Activated CD4-positive, alpha-beta T cell treated with anti-CD3 and anti-CD28 coated beads, Interleukin-2, amount 10 ng/mL, durations not matched to agents 7 days and 5 days (primary cell): ENCODE measurements around the gene GGT6. TPM values are rescaled to one million over a fixed set of nuclear protein-coding genes. Genes with fewer than 3 reads are reported as not detected.
A peak's percentile ranks its signal among the peaks of the same experiment; 100 is the strongest.

Experiments
- CTCF ChIA-PET: fragments of 350-600 bp; sonication (Branson Sonifier 250); formaldehyde crosslinking; loops from one replicate; lab custom pipeline; 2021; ENCODE audit warnings: antibody characterized with exemption; lab: Charles Lee
- POLR2A ChIA-PET: fragments of 350-600 bp; sonication (Branson Sonifier 250); formaldehyde crosslinking; loops from one replicate; lab custom pipeline; 2021; ENCODE audit warnings: antibody characterized with exemption; lab: Charles Lee
- DNase-seq: peaks from one replicate; pipeline ENCODE4 v3.0.0-alpha.2; 2020
- H3K27ac Mint-ChIP-seq: one replicate; pipeline ENCODE4 v1.8.0; 2021; ENCODE audit warnings: mild to moderate bottlenecking, moderate library complexity, mixed read lengths
- H3K27me3 Mint-ChIP-seq: one replicate; pipeline ENCODE4 v1.8.0; 2021; ENCODE audit warnings: mixed read lengths
- H3K36me3 Mint-ChIP-seq: one replicate; pipeline ENCODE4 v1.8.0; 2021; ENCODE audit warnings: low read depth, mixed read lengths
- H3K4me1 Mint-ChIP-seq: one replicate; pipeline ENCODE4 v1.8.0; 2021; ENCODE audit warnings: mixed read lengths
- H3K4me3 Mint-ChIP-seq: one replicate; pipeline ENCODE4 v1.8.0; 2021; ENCODE audit warnings: mild to moderate bottlenecking, moderate library complexity, mixed read lengths
- H3K9me3 Mint-ChIP-seq: one replicate; pipeline ENCODE4 v1.8.0; 2021; ENCODE audit warnings: mixed read lengths
- total RNA-seq, 2 experiments: library from RNA; stranded (reverse); gene quantifications; one replicate each; pipeline ENCODE4 v1.2.3, GENCODE V29; 2021

The GGT6 gene
- total RNA-seq, 2 experiments from 2014 or later = not detected

DNA sequence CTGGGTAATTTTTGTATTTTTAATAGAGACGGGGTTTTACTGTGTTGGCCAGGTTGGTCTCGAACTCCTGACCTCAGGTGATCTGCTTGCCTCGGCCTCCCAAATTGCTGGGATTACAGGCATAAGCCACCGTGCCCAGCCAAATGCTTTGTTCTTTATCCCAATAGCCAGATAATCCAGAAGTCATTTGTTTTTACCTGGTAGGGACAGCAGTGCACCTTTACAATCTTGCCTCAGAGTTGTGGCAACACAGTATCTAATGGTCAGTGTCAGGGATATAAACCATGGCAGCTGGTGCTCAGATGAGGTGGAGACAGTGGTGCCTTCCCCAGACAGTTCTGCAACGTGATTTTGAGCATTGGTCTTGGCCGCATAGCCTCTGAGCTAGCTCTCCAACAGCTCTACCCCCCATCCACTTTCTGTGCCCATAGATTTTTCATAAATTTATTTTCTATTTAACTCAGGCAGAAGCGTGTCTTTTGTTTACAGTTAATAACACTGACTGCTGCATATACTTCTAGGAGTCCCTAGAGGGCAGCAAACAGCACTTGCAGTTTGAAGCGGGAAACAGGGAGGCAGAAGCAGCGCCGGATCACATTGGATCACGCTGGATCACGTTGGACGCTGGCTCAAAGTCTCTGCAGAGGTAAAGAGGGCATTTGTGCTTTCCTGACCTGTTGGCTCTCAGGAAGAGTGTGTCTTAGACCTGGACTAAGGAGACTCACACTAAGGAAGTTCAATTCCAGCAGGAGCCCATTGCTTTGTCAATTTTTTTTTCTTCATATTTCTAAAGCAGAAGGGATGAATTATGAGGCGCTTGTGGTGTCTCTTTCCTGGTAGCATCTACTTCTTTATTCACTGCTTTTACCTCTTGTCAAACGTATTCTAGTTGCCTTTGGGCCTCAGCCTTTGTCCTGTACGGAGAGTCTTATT is 5.1 kb upstream of the GGT6 start:
- Mint-ChIP-seq H3K36me3 (peaks cover 2% of the 10 kb centered on the region), H3K27ac (peak overlapping the region; percentile 66), H3K9me3 (no peaks in the 10 kb centered on the region), H3K4me3 (peak overlapping the region; percentile 45), H3K4me1 (peaks cover 39% of the 10 kb centered on the region), H3K27me3 (peaks cover 4% of the 10 kb centered on the region)
- POLR2A ChIA-PET = no interaction called here
- CTCF ChIA-PET = interaction anchor here (0.6 to 2.0 kb wide), 9 partner anchors 8 to 217 kb away, joined by 3 to 7 read pairs (median 3); partner anchors contain the start of genes ARRB2 and MYBBP1A
- peak; percentile 72 for DNase-seq

- ChIA-PET CTCF (interaction anchor here (0.6 to 1.9 kb wide), 4 partner anchors 9 to 59 kb away, joined by 3 to 6 read pairs (median 4); no protein-coding TSS in a partner anchor), POLR2A (no interaction called here)
- Mint-ChIP-seq H3K4me1 (peaks cover 39% of the 10 kb centered on the region), H3K36me3 (peaks cover 2% of the 10 kb centered on the region), H3K27ac (peak overlapping the region; percentile 84), H3K4me3 (no peak overlapping the region), H3K9me3 (no peaks in the 10 kb centered on the region), H3K27me3 (peaks cover 4% of the 10 kb centered on the region)
- no peak for DNase-seq
Measured at GRCh38 chr17:4562015-4562969, 1.9 kb upstream of the GGT6 start.

DNA sequence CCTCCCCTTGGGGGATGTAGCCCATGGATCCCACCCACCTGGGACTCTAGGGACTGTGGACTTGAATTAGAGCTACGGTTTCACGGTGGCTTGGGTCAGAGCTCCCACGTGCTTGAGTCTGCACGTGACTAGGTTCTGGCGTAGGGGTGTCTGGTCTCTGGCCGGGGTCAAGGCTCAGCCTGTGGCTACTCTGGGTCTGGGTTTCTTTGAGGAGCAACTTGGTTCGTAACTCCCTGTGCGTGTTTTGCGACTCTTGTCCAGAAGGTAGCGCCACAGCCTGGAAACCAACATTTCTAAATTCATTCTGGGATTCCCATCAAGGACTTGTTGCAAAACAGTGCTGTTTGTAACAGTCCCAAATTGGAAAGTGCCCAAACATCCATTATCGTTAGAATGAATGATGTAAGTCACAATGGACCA is 470 bp upstream of the GGT6 start:
- POLR2A ChIA-PET = no interaction called here
- no peaks in the 10 kb centered on the region for H3K9me3 Mint-ChIP-seq

GRCh38 chr17:4559966-4560365 is 411 bp downstream of the GGT6 start:
- CTCF ChIA-PET = interaction anchor here (0.6 to 2.3 kb wide), 4 partner anchors 10 to 339 kb away, joined by 3 to 5 read pairs (median 3); no protein-coding TSS in a partner anchor
- no peak for DNase-seq
- Mint-ChIP-seq H3K4me1 (peaks cover 42% of the 10 kb centered on the region), H3K9me3 (no peaks in the 10 kb centered on the region), H3K4me3 (no peak overlapping the region), H3K27ac (no peak overlapping the region), H3K27me3 (no peaks in the 10 kb centered on the region), H3K36me3 (peaks cover 2% of the 10 kb centered on the region)
- POLR2A ChIA-PET = no interaction called here

More for the DNA sequence above, 470 bp upstream of the GGT6 start:
- CTCF ChIA-PET = interaction anchor here (1.2 to 2.3 kb wide), 3 partner anchors 9 to 13 kb away, joined by 3 to 5 read pairs (median 3); no protein-coding TSS in a partner anchor
- Mint-ChIP-seq H3K36me3 (peaks cover 2% of the 10 kb centered on the region), H3K4me3 (no peak overlapping the region), H3K27me3 (peaks cover 3% of the 10 kb centered on the region), H3K27ac (no peak overlapping the region), H3K4me1 (peaks cover 44% of the 10 kb centered on the region)
- no peak for DNase-seq

DNA sequence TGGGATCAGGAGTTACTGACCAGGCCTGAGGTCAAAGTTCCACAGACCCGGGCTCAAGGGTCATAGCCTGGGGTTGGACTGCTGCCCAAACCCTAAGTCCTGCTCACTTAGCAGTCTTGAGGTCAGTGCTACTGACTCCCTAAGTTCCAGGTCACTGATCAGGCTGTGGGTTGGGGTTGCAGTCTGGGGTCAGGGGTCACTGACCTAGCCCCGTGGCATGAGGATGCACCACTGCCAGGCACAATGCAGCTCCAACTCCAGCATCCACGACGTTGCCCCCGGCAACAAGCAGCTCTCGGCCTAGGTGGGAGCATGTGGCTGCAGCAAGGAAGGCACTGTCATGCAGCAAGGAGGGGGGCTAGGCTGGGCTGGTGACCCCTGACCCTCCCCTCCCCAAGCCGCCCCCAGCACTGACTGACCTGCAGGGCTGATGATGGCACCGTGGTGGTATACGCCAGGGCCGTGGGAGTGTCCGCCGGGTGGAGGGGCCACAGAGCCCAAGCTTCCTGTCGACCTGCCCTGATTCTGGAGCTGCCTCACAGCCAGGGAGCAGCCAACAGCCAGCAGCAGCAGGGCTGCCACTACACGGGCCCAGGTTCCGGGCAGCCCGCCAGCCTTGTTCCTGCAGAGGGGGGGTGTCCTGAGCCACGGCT is 1.1 kb downstream of the GGT6 start:
- H3K36me3 Mint-ChIP-seq = peaks cover 2% of the 10 kb centered on the region
- peaks cover 47% of the 10 kb centered on the region for H3K4me1 Mint-ChIP-seq
- DNase-seq = no peak
- ChIA-PET CTCF (interaction anchor here (1.4 to 2.3 kb wide), 2 partner anchors 9 to 10 kb away, joined by 3 to 5 read pairs; no protein-coding TSS in a partner anchor), POLR2A (no interaction called here)
- H3K27ac Mint-ChIP-seq = no peak overlapping the region
- H3K9me3 Mint-ChIP-seq = no peaks in the 10 kb centered on the region
- no peaks in the 10 kb centered on the region for H3K27me3 Mint-ChIP-seq
- no peak overlapping the region for H3K4me3 Mint-ChIP-seq

DNA sequence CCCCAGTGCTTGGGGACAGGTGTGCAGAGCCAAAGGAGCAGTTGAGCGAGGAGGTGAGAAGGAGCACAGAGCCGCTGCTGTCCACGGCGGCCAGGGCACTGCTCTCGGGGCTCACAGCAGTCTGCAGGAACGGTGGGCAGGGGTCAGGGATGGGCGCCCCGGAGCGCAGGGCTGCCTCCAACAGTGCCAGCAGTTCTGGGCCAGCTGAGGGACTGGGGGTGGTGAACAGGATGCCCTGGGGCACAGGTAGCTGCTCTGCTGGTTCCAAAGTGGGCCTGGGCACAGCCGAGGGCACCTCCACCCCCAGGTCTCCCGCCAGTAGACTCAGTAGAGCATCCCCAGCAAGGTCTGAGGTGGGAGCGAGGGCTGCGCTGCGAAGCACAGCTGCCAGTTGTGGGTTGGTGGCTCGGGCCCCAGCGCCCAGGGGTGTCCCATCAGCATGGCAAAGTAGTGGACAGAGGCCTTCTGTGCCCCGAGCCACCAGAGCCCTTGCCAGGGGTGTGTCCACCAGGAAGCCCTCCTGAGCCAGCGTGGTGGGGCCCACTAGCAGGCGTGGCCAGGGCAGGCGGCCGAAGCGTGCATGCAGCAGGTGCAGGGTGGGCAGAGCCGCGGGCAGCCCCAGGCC is 1.9 kb downstream of the GGT6 start:
- H3K4me1 Mint-ChIP-seq = peaks cover 52% of the 10 kb centered on the region
- H3K36me3 Mint-ChIP-seq = peaks cover 4% of the 10 kb centered on the region
- DNase-seq = no peak
- ChIA-PET POLR2A (no interaction called here), CTCF (no interaction called here)
- H3K27ac Mint-ChIP-seq = no peak overlapping the region
- H3K4me3 Mint-ChIP-seq = no peak overlapping the region
- H3K9me3 Mint-ChIP-seq = no peaks in the 10 kb centered on the region
- no peaks in the 10 kb centered on the region for H3K27me3 Mint-ChIP-seq

DNA sequence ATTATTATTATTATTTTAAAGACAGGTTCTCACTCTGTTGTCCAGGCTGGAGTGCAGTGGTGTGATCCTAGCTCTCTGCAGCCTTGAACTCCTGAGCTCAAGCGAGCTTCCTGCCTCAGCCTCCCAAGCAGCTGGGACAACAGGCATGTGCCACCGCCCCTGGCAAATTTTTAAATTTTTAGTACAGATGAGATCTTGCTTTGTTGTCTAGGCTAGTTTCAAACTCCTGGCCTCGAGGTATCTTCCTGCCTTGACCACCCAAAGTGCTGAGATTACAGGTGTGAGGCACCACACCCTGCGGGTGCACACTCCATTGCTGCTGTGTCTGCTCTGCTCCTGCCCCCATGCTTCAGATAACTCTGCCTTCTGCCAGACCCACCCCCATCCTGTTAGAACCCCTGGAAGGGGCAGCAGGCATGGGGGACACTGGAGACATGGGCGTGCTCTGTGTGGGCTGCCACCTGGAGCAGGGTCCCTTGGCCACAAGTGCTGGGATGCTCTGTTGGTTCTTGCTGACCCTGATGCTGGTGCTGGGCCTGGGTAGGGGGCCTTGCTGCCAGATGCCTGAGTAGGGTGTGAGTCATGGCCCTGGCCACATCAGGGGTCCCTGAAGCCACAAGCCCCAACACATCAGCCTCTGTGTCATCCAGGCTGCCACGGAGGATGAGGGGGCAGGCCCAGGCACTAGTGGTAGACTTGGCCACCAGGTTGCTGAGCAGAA is 2.6 kb downstream of the GGT6 start:
- H3K4me1 Mint-ChIP-seq = peaks cover 45% of the 10 kb centered on the region
- ChIA-PET CTCF (interaction anchor here (0.9 to 1.5 kb wide), 2 partner anchors 9 to 41 kb away, joined by 3 to 7 read pairs; no protein-coding TSS in a partner anchor), POLR2A (interaction anchor here (0.6 to 0.9 kb wide), 2 partner anchors 73 to 414 kb away, joined by 3 read pairs; no protein-coding TSS in a partner anchor)
- no peak for DNase-seq
- H3K36me3 Mint-ChIP-seq = peaks cover 4% of the 10 kb centered on the region
- H3K9me3 Mint-ChIP-seq = no peaks in the 10 kb centered on the region
- no peaks in the 10 kb centered on the region for H3K27me3 Mint-ChIP-seq
- H3K4me3 Mint-ChIP-seq = no peak overlapping the region
- no peak overlapping the region for H3K27ac Mint-ChIP-seq

- H3K27me3 Mint-ChIP-seq = no peaks in the 10 kb centered on the region
- ChIA-PET CTCF (interaction anchor here (0.6 to 1.5 kb wide), 3 partner anchors 10 to 97 kb away, joined by 3 to 7 read pairs (median 3); no protein-coding TSS in a partner anchor), POLR2A (interaction anchor here (0.6 to 0.9 kb wide), 2 partner anchors 72 to 414 kb away, joined by 3 read pairs; no protein-coding TSS in a partner anchor)
- H3K4me1 Mint-ChIP-seq = peaks cover 37% of the 10 kb centered on the region
- H3K36me3 Mint-ChIP-seq = peaks cover 5% of the 10 kb centered on the region
- H3K4me3 Mint-ChIP-seq = no peak overlapping the region
- DNase-seq = no peak
- H3K27ac Mint-ChIP-seq = no peak overlapping the region
- no peaks in the 10 kb centered on the region for H3K9me3 Mint-ChIP-seq
Measured at GRCh38 chr17:4556996-4557395, 3.4 kb downstream of the GGT6 start.

DNA sequence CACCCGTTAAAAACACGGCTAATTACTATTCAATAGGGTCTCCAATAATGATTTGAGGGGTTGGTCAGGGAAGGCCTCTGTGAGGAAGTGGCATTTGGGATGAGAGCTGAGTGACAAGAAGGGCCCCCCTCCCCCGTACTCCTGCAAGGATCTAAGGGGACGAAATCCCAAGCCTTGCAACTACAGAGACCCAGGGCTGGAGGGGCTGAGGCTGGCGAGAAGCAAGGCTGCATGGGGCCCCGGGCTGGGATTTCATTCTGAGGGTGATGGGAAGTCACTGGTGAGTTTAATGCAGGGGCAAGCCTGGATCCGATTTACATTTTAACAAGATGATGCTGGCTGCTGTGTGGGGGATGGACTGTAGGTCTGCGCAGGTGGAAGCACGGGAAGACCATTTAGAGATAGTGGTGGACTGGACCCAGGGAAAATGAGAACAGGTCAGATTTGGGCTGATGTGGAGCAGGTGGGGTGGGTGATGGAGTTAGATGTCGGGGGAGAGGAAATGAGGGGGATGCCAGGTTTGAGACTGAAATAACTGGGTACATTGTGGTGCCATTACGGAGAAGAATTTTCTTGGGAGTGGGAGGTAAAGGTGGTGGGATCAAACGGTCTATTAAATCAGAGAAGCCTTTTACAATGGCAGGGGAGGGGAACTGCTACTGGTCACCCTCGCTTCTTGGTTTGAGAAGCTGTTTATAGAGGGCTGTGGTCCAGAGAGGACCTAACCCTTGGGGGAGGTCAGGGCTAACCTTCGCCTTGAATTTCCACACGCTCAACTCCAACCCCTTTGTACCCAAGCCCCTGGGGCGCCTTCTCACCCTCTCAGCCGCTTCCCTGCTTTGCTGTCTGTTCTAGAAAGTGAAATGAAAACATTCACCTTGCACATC is 4.3 kb downstream of the GGT6 start:
- ChIA-PET POLR2A (no interaction called here), CTCF (interaction anchor here (0.6 to 1.5 kb wide), 3 partner anchors 11 to 98 kb away, joined by 3 to 7 read pairs (median 3); no protein-coding TSS in a partner anchor)
- no peaks in the 10 kb centered on the region for H3K9me3 Mint-ChIP-seq
- H3K27me3 Mint-ChIP-seq = no peaks in the 10 kb centered on the region
- peak overlapping the region; percentile 89 for H3K4me3 Mint-ChIP-seq
- peak overlapping the region; percentile 84 for H3K27ac Mint-ChIP-seq
- H3K36me3 Mint-ChIP-seq = peaks cover 10% of the 10 kb centered on the region
- DNase-seq = no peak
- peaks cover 29% of the 10 kb centered on the region for H3K4me1 Mint-ChIP-seq
